Measurements from ENCODE around the gene CHORDC1.
"Not testable (repeated sequence)": the region's sequence is repeated elsewhere in the genome, so short reads cannot be mapped to it uniquely, and the experiment has no call there.

Gene CHORDC1

DNA sequence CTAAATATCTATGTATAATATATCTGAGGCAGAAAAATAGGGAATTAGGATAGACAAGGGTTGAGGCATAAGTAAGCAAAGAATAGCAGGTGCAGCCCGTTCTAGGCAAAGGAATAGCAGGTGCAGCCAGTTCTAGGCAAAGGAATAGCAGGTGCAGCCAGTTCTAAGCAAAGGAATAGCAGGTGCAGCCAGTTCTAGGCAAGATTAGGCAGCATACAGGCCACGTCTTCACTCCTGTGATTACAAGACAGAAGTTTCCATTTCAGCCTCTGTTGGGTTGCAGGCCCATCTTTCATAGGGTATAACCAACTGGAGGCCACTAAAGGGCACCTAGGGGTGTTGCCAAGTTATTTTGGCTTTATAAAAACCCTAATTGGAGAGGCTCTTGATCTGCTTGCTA lies 28.8 kb upstream of the CHORDC1 start:
- H3K4me3 ChIP-seq (ENCODE audit: low read depth, low read length) = no peak overlapping the region
- H3K9me3 ChIP-seq = no peaks in the 10 kb centered on the region
- TF ChIP-seq, protein P1, sequence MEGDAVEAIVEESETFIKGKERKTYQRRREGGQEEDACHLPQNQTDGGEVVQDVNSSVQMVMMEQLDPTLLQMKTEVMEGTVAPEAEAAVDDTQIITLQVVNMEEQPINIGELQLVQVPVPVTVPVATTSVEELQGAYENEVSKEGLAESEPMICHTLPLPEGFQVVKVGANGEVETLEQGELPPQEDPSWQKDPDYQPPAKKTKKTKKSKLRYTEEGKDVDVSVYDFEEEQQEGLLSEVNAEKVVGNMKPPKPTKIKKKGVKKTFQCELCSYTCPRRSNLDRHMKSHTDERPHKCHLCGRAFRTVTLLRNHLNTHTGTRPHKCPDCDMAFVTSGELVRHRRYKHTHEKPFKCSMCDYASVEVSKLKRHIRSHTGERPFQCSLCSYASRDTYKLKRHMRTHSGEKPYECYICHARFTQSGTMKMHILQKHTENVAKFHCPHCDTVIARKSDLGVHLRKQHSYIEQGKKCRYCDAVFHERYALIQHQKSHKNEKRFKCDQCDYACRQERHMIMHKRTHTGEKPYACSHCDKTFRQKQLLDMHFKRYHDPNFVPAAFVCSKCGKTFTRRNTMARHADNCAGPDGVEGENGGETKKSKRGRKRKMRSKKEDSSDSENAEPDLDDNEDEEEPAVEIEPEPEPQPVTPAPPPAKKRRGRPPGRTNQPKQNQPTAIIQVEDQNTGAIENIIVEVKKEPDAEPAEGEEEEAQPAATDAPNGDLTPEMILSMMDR (IDR thresholded peaks at IDR 0.05; ENCODE audit: low read depth, low read length) = no peak
- no peak for DNase-seq
- H3K4me1 ChIP-seq = no peaks in the 10 kb centered on the region
- H3K27me3 ChIP-seq = no peaks in the 10 kb centered on the region
- H3K36me3 ChIP-seq = no peaks in the 10 kb centered on the region

DNA sequence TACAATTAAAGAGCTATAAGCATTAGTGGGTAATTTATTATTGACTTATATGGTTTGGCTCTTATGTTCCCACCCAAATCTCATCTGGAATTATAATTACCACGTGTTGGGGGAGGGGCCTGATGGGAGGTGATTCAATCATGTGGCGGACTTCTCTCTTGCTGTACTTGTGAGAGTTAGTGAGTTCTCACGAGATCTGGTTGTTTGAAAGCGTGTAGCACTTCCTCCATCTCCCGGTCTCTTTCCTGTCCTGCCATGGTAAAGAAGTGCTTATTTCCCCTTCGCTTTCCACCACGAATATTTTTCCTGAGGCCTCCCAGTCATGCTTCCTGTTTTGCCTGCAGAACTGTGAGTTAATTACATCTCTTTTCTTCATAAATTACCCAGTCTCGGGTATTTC lies 28.1 kb upstream of the CHORDC1 start:
- H3K4me3 ChIP-seq (ENCODE audit: low read depth, low read length) = no peak overlapping the region
- H3K4me1 ChIP-seq = no peaks in the 10 kb centered on the region
- no peaks in the 10 kb centered on the region for H3K9me3 ChIP-seq
- DNase-seq = no peak
- no peaks in the 10 kb centered on the region for H3K36me3 ChIP-seq
- H3K27me3 ChIP-seq = no peaks in the 10 kb centered on the region
- TF ChIP-seq, protein P1 (IDR thresholded peaks at IDR 0.05; ENCODE audit: low read depth, low read length) = no peak

DNA sequence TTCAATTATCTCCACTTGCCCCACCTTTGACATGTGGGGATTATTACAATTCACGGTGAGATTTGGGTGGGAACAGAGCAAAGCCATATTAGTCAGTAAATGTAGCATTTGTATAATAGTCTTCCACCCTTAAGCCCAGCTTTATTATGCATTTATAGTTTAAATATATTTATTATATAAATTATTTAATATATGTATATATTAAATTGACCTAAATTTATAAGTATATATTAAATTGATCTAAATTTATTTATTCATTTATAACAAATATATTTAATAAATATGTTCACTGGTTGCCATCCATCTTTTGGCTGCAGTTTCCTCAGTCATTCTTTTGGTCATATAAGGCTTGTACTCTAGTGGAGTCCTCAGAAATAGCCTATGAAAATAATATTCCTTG lies 23.6 kb upstream of the CHORDC1 start:
- no peak overlapping the region for H3K4me3 ChIP-seq (ENCODE audit: low read depth, low read length)
- no peaks in the 10 kb centered on the region for H3K36me3 ChIP-seq
- no peak for DNase-seq
- TF ChIP-seq, protein P1 (IDR thresholded peaks at IDR 0.05; ENCODE audit: low read depth, low read length) = no peak
- no peaks in the 10 kb centered on the region for H3K4me1 ChIP-seq
- no peaks in the 10 kb centered on the region for H3K27me3 ChIP-seq
- H3K9me3 ChIP-seq = no peaks in the 10 kb centered on the region

DNA sequence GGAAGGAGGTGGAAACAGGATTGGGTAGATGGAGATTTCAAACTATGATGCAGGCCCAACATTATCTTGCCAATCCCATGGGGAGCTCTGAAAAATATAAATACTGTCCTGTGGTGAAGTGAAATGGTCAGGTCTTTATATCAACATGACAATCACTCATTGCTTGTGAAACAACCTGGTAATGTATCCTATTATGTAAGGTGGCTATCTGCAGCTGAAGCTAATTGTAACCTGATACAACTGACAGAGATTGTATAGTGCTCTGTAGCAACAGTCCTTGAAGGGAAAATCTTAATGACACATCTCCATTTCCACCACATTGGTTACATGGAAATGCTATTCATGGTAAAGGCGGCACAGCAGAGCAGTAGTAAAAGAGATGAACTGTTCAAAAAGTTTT lies 20.7 kb upstream of the CHORDC1 start:
- H3K27me3 ChIP-seq = no peaks in the 10 kb centered on the region
- no peaks in the 10 kb centered on the region for H3K36me3 ChIP-seq
- TF ChIP-seq, protein P1 (IDR thresholded peaks at IDR 0.05; ENCODE audit: low read depth, low read length) = no peak
- H3K4me1 ChIP-seq = no peaks in the 10 kb centered on the region
- no peak for DNase-seq
- no peak overlapping the region for H3K4me3 ChIP-seq (ENCODE audit: low read depth, low read length)
- H3K9me3 ChIP-seq = no peaks in the 10 kb centered on the region

DNA sequence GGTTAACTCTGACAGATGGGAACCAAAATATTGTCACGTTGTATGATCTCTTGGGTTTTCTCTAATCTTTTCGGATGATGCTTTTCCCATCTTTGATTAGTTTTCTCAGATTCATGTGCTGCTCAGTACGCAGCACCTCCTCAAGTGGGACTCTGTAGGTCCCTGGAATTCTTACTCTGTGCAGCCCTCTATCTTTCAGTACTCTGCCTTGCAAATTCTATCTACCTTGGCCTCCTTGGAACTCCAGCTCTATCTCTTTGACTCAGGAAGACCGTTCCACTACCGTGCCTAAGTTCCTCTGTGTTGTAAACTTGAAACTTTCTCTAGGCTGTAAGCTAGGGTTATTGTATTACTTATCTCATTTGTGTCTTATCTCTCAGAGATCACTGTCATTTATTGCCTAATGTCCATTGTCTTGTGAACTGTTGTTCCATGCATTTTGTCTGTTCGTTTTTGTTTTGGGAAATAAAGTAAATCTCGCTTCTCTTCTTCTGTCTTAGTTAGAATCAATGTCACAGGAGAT lies 20.1 kb upstream of the CHORDC1 start:
- no peaks in the 10 kb centered on the region for H3K9me3 ChIP-seq
- H3K4me1 ChIP-seq = no peaks in the 10 kb centered on the region
- no peaks in the 10 kb centered on the region for H3K36me3 ChIP-seq
- no peak overlapping the region for H3K4me3 ChIP-seq (ENCODE audit: low read depth, low read length)
- TF ChIP-seq, protein P1 (IDR thresholded peaks at IDR 0.05; ENCODE audit: low read depth, low read length) = no peak
- DNase-seq = no peak
- no peaks in the 10 kb centered on the region for H3K27me3 ChIP-seq

DNA sequence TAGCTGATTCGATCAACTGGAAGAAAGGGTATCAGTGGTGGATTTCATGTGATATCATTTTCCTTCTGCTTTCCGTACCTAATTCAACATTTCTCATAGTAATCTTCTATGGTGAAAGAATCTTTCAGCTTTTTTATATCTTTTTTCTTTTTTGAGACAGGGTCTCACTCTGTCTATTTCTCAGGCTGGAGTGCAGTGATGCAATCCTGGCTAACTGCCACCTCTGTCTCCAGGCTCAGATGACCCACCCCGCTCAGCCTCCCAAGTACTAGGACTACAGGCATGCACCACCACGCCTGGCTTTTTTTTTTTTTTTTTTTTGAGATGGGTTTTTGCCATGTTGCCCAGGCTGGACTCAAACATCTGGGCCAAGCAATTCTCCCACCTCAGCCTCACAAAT lies 18.6 kb upstream of the CHORDC1 start:
- Histone ChIP-seq H3K27me3 (no peaks in the 10 kb centered on the region), H3K9me3 (no peaks in the 10 kb centered on the region), H3K4me1 (no peaks in the 10 kb centered on the region), H3K36me3 (no peaks in the 10 kb centered on the region), H3K4me3 (ENCODE audit: low read depth, low read length) (no peak overlapping the region)
- DNase-seq = peak; percentile 20
- TF ChIP-seq, protein P1 (IDR thresholded peaks at IDR 0.05; ENCODE audit: low read depth, low read length) = no peak

DNA sequence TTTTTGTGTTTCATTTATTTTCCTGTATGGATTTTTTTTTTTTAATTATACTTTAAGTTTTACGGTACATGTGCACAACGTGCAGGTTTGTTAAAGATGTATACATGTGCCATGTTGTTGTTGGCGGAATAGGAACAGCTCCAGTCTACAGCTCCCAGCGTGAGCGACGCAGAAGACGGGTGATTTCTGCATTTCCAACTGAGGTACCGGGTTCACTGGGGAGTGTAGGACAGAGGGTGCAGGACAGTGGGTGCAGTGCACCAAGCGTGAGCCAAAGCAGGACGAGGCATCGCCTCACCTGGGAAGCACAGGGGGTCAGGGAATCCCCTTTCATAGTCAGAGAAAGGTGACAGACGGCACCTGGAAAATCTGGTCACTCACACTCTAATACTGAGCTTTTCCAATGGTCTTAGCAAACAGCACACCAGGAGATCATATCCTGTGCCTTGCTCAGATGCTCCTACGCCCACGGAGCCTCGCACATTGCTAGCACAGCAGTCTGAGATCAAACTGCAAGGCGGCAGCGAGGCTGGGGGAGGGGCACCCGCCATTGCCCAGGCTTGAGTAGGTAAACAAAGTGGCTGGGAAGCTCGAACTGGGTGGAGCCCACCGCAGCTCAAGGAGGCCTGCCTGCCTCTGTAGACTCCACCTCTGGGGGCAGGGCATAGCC lies 17.3 kb upstream of the CHORDC1 start:
- not testable (repeated sequence) for H3K27me3 ChIP-seq; H3K4me1 ChIP-seq; H3K4me3 ChIP-seq (ENCODE audit: low read depth, low read length); H3K9me3 ChIP-seq; H3K36me3 ChIP-seq; DNase-seq
